Measurements from ENCODE around the gene TRAPPC2L. TPM values are rescaled to one million over a fixed set of nuclear protein-coding genes. Genes with fewer than 3 reads are reported as not detected.

Gene TRAPPC2L
- polyA plus RNA-seq, 3 donors: 38.8 to 89.3 (median 82.4) TPM

GRCh38 chr16:88855736-88856121 is 1.2 kb upstream of the TRAPPC2L start:
- intact Hi-C loops (cut with micrococcal nuclease): loop anchor here (2.0 to 10.0 kb wide), 7 partner anchors 43 to 649 kb away; partner anchors contain the start of genes CDH15 (in 1 of the 2), SPG7 (in 1 of the 2) and ZNF778 (in 1 of the 2)
- Mint-ChIP-seq H3K4me3 (peak overlapping the region; percentile 69 to 85), H3K9me3 (peaks cover 0 to 2% (median 0%) of the 10 kb centered on the region in 7 donors), H3K27me3 (ENCODE audit: low read depth in 3 of 3) (peaks cover 0 to 2% (median 0%) of the 10 kb centered on the region in 3 donors), H3K27ac (peak overlapping the region; percentile 81 to 96 (median 89)), H3K36me3 (peaks cover 29 to 42% of the 10 kb centered on the region in 2 donors), H3K4me1 (peaks cover 59% of the 10 kb centered on the region)
- Histone ChIP-seq H3K9me3 (replicated peaks in 1 of 2; ENCODE audit: control insufficient read depth in 1 of 2, insufficient read depth in 1 of 2, low read length in 2 of 2) (no peaks in the 10 kb centered on the region), H3K36me3 (replicated peaks in 1 of 2; ENCODE audit: control insufficient read depth in 1 of 2, insufficient read depth in 2 of 2, low read length in 2 of 2) (peaks cover 25 to 27% of the 10 kb centered on the region in 2 donors), H3K27ac (ENCODE audit: low read depth in 1 of 2, low read length in 2 of 2) (peak overlapping the region; percentile 70 to 87), H2AFZ (ENCODE audit: insufficient read depth, low read depth, low read length, poor library complexity, severe bottlenecking) (no peak overlapping the region), H3K27me3 (ENCODE audit: control insufficient read depth in 2 of 2, insufficient read depth in 2 of 2, low read length in 2 of 2) (no peaks in the 10 kb centered on the region), H3K4me2 (replicated peaks; ENCODE audit: extremely low read depth, low read length, poor library complexity, severe bottlenecking) (peak overlapping the region; percentile 100), H3K79me2 (ENCODE audit: insufficient read depth, low read length) (peaks cover 49% of the 10 kb centered on the region), H3K4me1 (ENCODE audit: control insufficient read depth in 1 of 2, insufficient read depth in 2 of 2, low read length in 2 of 2) (peaks cover 46 to 52% of the 10 kb centered on the region in 2 donors), H3K9ac (ENCODE audit: insufficient read depth, low read length, poor library complexity, severe bottlenecking) (peak overlapping the region; percentile 60), H3K4me3 (replicated peaks in 1 of 3; ENCODE audit: low read depth in 2 of 3, low read length in 3 of 3) (peak overlapping the region; percentile 26 to 73 (median 38)), H4K20me1 (ENCODE audit: insufficient read depth, low read length) (peaks cover 60% of the 10 kb centered on the region)
- DNase-seq: no peak
- no peak for TF ChIP-seq CTCF (IDR thresholded peaks at IDR 0.05)
- WGBS (ENCODE audit: insufficient coverage): 94% methylated on average over 11 of the region's 13 CpGs

- Histone ChIP-seq H2AFZ (ENCODE audit: insufficient read depth, low read depth, low read length, poor library complexity, severe bottlenecking) (no peak overlapping the region), H3K79me2 (ENCODE audit: insufficient read depth, low read length) (peaks cover 49% of the 10 kb centered on the region), H3K27ac (ENCODE audit: low read depth in 1 of 2, low read length in 2 of 2) (peak overlapping the region; percentile 70 to 87), H3K9ac (ENCODE audit: insufficient read depth, low read length, poor library complexity, severe bottlenecking) (peak overlapping the region; percentile 86), H4K20me1 (ENCODE audit: insufficient read depth, low read length) (peaks cover 55% of the 10 kb centered on the region), H3K4me2 (replicated peaks; ENCODE audit: extremely low read depth, low read length, poor library complexity, severe bottlenecking) (peak overlapping the region; percentile 100), H3K4me3 (replicated peaks in 1 of 3; ENCODE audit: low read depth in 2 of 3, low read length in 3 of 3) (peak overlapping the region; percentile 38 to 99 (median 52)), H3K36me3 (replicated peaks in 1 of 2; ENCODE audit: control insufficient read depth in 1 of 2, insufficient read depth in 2 of 2, low read length in 2 of 2) (peaks cover 27 to 28% of the 10 kb centered on the region in 2 donors), H3K27me3 (ENCODE audit: control insufficient read depth in 2 of 2, insufficient read depth in 2 of 2, low read length in 2 of 2) (no peaks in the 10 kb centered on the region), H3K4me1 (ENCODE audit: control insufficient read depth in 1 of 2, insufficient read depth in 2 of 2, low read length in 2 of 2) (peaks cover 46 to 52% of the 10 kb centered on the region in 2 donors), H3K9me3 (replicated peaks in 1 of 2; ENCODE audit: control insufficient read depth in 1 of 2, insufficient read depth in 1 of 2, low read length in 2 of 2) (no peaks in the 10 kb centered on the region)
- peaks cover 0 to 2% (median 0%) of the 10 kb centered on the region in 3 donors for H3K27me3 Mint-ChIP-seq (ENCODE audit: low read depth in 3 of 3)
- DNase-seq: peak in 1 of 3 donors; percentile 19
- no peak for TF ChIP-seq CTCF (IDR thresholded peaks at IDR 0.05)
- H3K4me1 Mint-ChIP-seq: peaks cover 59% of the 10 kb centered on the region
- peaks cover 32 to 42% of the 10 kb centered on the region in 2 donors for H3K36me3 Mint-ChIP-seq
- intact Hi-C loops (cut with micrococcal nuclease): loop anchor here (2.0 to 10.0 kb wide), 7 partner anchors 43 to 649 kb away; partner anchors contain the start of genes CDH15 (in 1 of the 2), SPG7 (in 1 of the 2) and ZNF778 (in 1 of the 2)
- H3K4me3 Mint-ChIP-seq: peak overlapping the region; percentile 85 to 95
- WGBS (ENCODE audit: insufficient coverage): 37% methylated on average over 30 of the region's 53 CpGs
- peak overlapping the region; percentile 81 to 96 (median 89) for H3K27ac Mint-ChIP-seq
- H3K9me3 Mint-ChIP-seq: peaks cover 0 to 2% (median 0%) of the 10 kb centered on the region in 7 donors
Measured at GRCh38 chr16:88856122-88856827, 652 bp upstream of the TRAPPC2L start.
